NCI-H2107 (cell line): ENCODE data around the gene TREX2.
A peak's percentile ranks its signal among the peaks of the same experiment; 100 is the strongest.

Experiments
- DNase-seq: peaks from one replicate; lab custom pipeline; 2025; lab: John Stamatoyannopoulos, UW

The TREX2 gene

GRCh38 chrX:153435845-153436244 is 10.0 kb downstream of the TREX2 start:
- no peak for DNase-seq

GRCh38 chrX:153434801-153435200 is 11.1 kb downstream of the TREX2 start:
- no peak for DNase-seq

- no peak for DNase-seq
These were observed 12.0 kb downstream of the TREX2 start for GRCh38 chrX:153433781-153434285.

GRCh38 chrX:153433161-153433680 is 12.6 kb downstream of the TREX2 start:
- DNase-seq: no peak

- DNase-seq: no peak
These were observed 15.1 kb downstream of the TREX2 start for GRCh38 chrX:153430796-153431195.

GRCh38 chrX:153426204-153426603 is 19.7 kb downstream of the TREX2 start:
- DNase-seq: no peak

- DNase-seq: no peak
These were observed 22.2 kb downstream of the TREX2 start for GRCh38 chrX:153423652-153424051.

- no peak for DNase-seq
These were observed 24.0 kb downstream of the TREX2 start for GRCh38 chrX:153421856-153422255.

- no peak for DNase-seq
These were observed 24.8 kb downstream of the TREX2 start for GRCh38 chrX:153420851-153421599.

GRCh38 chrX:153417637-153418036 is 28.2 kb downstream of the TREX2 start:
- no peak for DNase-seq

- DNase-seq: peak; percentile 52
These were observed 28.9 kb downstream of the TREX2 start for GRCh38 chrX:153416781-153417450.

GRCh38 chrX:153414856-153415510 is 30.9 kb downstream of the TREX2 start:
- DNase-seq: no peak

GRCh38 chrX:153413731-153414130 is 32.1 kb downstream of the TREX2 start:
- DNase-seq: no peak

- DNase-seq: peak; percentile 40
These were observed 32.8 kb downstream of the TREX2 start for GRCh38 chrX:153412746-153413720.

- DNase-seq: peak; percentile 44
These were observed 33.8 kb downstream of the TREX2 start for GRCh38 chrX:153411988-153412574.

- no peak for DNase-seq
These were observed 34.4 kb downstream of the TREX2 start, which contains the start of gene ZFP92 for GRCh38 chrX:153411255-153411987. ZFP92 (plus strand) TSS chrX:153411472; CDS start chrX:153418323, 6,851 bp downstream.

- DNase-seq: no peak
These were observed 35.0 kb downstream of the TREX2 start for GRCh38 chrX:153410888-153411254.

- no peak for DNase-seq
These were observed 35.5 kb downstream of the TREX2 start for GRCh38 chrX:153410373-153410772.

- DNase-seq: no peak
These were observed 36.3 kb downstream of the TREX2 start for GRCh38 chrX:153409414-153410101.
